IMR-90 (cell line): ENCODE results near the gene CGB5. TPM values are rescaled to one million over a fixed set of nuclear protein-coding genes. Genes with fewer than 3 reads are reported as not detected.
A peak's percentile ranks its signal among the peaks of the same experiment; 100 is the strongest.

Experiments
- ATAC-seq: fragments of 200-7000 bp; cut with Tn5 transposase; 2 replicates; pipeline ENCODE4 v1.9.1; 2020; ENCODE audit warnings: low read depth, mild to moderate bottlenecking, moderate library complexity
- BruUV-seq: library from RNA; stranded (reverse); fragments of 400-500 nt; replicated peaks from 2 replicates; lab custom pipeline; 2021; lab: Mats Ljungman, UMichigan
- CTCF ChIA-PET: fragments of 300-600 bp; formaldehyde crosslinking; extraction: SDS; loops from one replicate; lab custom pipeline; 2021; ENCODE audit warnings: antibody characterized with exemption; lab: Yijun Ruan, JAX
- POLR2A ChIA-PET: fragments of 300-600 bp; sonication (Branson Sonifier 250); formaldehyde crosslinking; loops from one replicate; lab custom pipeline; 2022; ENCODE audit warnings: antibody characterized with exemption; ENCODE audit not compliant: unreplicated experiment; lab: Charles Lee
- DNase-seq: peaks from one replicate; pipeline ENCODE4 v3.0.0; 2013
- H2AFZ ChIP-seq: replicated peaks from 2 replicates; pipeline ENCODE3; 2013; ENCODE audit warnings: low read length, mild to moderate bottlenecking; ENCODE audit not compliant: poor library complexity
- H2AK5ac ChIP-seq: 2 replicates; pipeline ENCODE4 v1.6.1; 2013; ENCODE audit warnings: low read depth, low read length, inconsistent platforms
- H2AK9ac ChIP-seq: replicated peaks from 2 replicates; pipeline ENCODE3; 2013; ENCODE audit warnings: mild to moderate bottlenecking, low read depth, low read length, moderate library complexity; ENCODE audit not compliant: poor library complexity
- H2BK120ac ChIP-seq: 2 replicates; pipeline ENCODE4 v1.6.1; 2013; ENCODE audit warnings: low read depth, low read length, inconsistent platforms
- H2BK15ac ChIP-seq: 3 replicates; pipeline ENCODE4 v1.6.1; 2013; ENCODE audit warnings: low read depth, low read length, inconsistent platforms
- H2BK20ac ChIP-seq: 2 replicates; pipeline ENCODE4 v1.6.1; 2013; ENCODE audit warnings: low read depth, mild to moderate bottlenecking, inconsistent platforms, low read length, moderate library complexity
- H2BK5ac ChIP-seq: 2 replicates; pipeline ENCODE4 v1.6.1; 2013; ENCODE audit warnings: mild to moderate bottlenecking, low read depth, low read length, inconsistent platforms; ENCODE audit not compliant: poor library complexity, severe bottlenecking
- H3K14ac ChIP-seq: replicated peaks from 2 replicates; pipeline ENCODE4 v1.6.1; 2013; ENCODE audit warnings: low read depth, low read length, inconsistent platforms
- H3K18ac ChIP-seq: 2 replicates; pipeline ENCODE4 v1.6.1; 2013; ENCODE audit warnings: low read depth, low read length, control low read depth
- H3K23ac ChIP-seq: 2 replicates; pipeline ENCODE4 v1.6.1; 2013; ENCODE audit warnings: low read depth, low read length, inconsistent platforms
- H3K27ac ChIP-seq: 2 replicates; pipeline ENCODE4 v1.5.1; 2013; ENCODE audit warnings: mild to moderate bottlenecking, control low read depth, low read length; ENCODE audit not compliant: insufficient read depth
- H3K27me3 ChIP-seq: 2 replicates; pipeline ENCODE4 v1.6.1; 2013; ENCODE audit warnings: low read length; ENCODE audit not compliant: control insufficient read depth, insufficient read depth
- H3K36me3 ChIP-seq: 2 replicates; pipeline ENCODE4 v1.6.1; 2013; ENCODE audit warnings: low read length, mixed read lengths; ENCODE audit not compliant: control insufficient read depth, insufficient read depth
- H3K4ac ChIP-seq: 2 replicates; pipeline ENCODE4 v1.6.1; 2013; ENCODE audit warnings: low read depth, low read length, inconsistent platforms
- H3K4me1 ChIP-seq: 2 replicates; pipeline ENCODE4 v1.6.1; 2013; ENCODE audit warnings: low read length, mixed read lengths; ENCODE audit not compliant: control insufficient read depth, insufficient read depth
- H3K4me2 ChIP-seq: 2 replicates; pipeline ENCODE4 v1.6.1; 2013; ENCODE audit warnings: low read depth, mild to moderate bottlenecking, control low read depth, low read length, moderate library complexity
- H3K4me3 ChIP-seq: 2 replicates; pipeline ENCODE4 v1.5.1; 2013; ENCODE audit warnings: low read depth, mild to moderate bottlenecking, control low read depth, low read length, moderate library complexity; ENCODE audit not compliant: insufficient read depth
- H3K56ac ChIP-seq: 2 replicates; pipeline ENCODE4 v1.6.1; 2013; ENCODE audit warnings: low read length, inconsistent platforms; ENCODE audit not compliant: insufficient read depth; ENCODE audit errors: extremely low read depth
- H3K79me1 ChIP-seq, 2 experiments: 2 replicates each; pipeline ENCODE4 v1.6.1; 2013; ENCODE audit warnings: low read length in 2 of 2, inconsistent platforms in 1 of 2, low read depth in 1 of 2
- H3K9ac ChIP-seq: 2 replicates; pipeline ENCODE4 v1.6.1; 2013; ENCODE audit warnings: low read depth, low read length, control low read depth
- H3K9me1 ChIP-seq: 2 replicates; pipeline ENCODE4 v1.6.1; 2013; ENCODE audit warnings: low read length, inconsistent platforms; ENCODE audit not compliant: insufficient read depth
- H3K9me3 ChIP-seq: 2 replicates; pipeline ENCODE4 v1.6.1; 2013; ENCODE audit warnings: low read length; ENCODE audit not compliant: control insufficient read depth, insufficient read depth
- H4K20me1 ChIP-seq: 2 replicates; pipeline ENCODE4 v1.6.1; 2013; ENCODE audit warnings: low read length, inconsistent platforms; ENCODE audit not compliant: insufficient read depth
- H4K5ac ChIP-seq: 2 replicates; pipeline ENCODE4 v1.6.1; 2013; ENCODE audit warnings: mild to moderate bottlenecking, low read depth, low read length, control low read depth
- H4K8ac ChIP-seq, 2 experiments: 2 replicates each; pipeline ENCODE4 v1.6.1; 2013; ENCODE audit warnings: low read depth in 2 of 2, low read length in 2 of 2, control low read depth in 1 of 2, inconsistent platforms in 1 of 2
- H4K91ac ChIP-seq: 2 replicates; pipeline ENCODE4 v1.6.1; 2013; ENCODE audit warnings: low read depth, low read length, inconsistent platforms; ENCODE audit not compliant: insufficient read depth
- CHD1 ChIP-seq: IDR thresholded peaks from 2 replicates; pipeline ENCODE4 v1.6.1; 2012; ENCODE audit warnings: low read depth, low read length, improper control_type of control experiment
- MAFK ChIP-seq: IDR thresholded peaks from 2 replicates; pipeline ENCODE4 v1.6.1; 2012; ENCODE audit warnings: low read depth, low read length, improper control_type of control experiment
- MAZ ChIP-seq: IDR thresholded peaks from 2 replicates; pipeline ENCODE4 v1.6.1; 2012; ENCODE audit warnings: low read depth, mild to moderate bottlenecking, low read length, improper control_type of control experiment, moderate library complexity, borderline replicate concordance
- MXI1 ChIP-seq: IDR thresholded peaks from 2 replicates; pipeline ENCODE4 v1.6.1; 2012; ENCODE audit warnings: low read depth, mild to moderate bottlenecking, low read length, moderate library complexity, borderline replicate concordance
- NFE2L2 ChIP-seq: fragments of 150-350 bp; IDR thresholded peaks from 2 replicates; pipeline ENCODE4 v1.6.1; 2016; ENCODE audit warnings: low read depth, mild to moderate bottlenecking, low read length
- POLR2A ChIP-seq: IDR thresholded peaks from 2 replicates; pipeline ENCODE4 v1.6.1; 2012; ENCODE audit warnings: mild to moderate bottlenecking, low read depth, low read length
- RAD21 ChIP-seq: IDR thresholded peaks from 2 replicates; pipeline ENCODE4 v1.6.1; 2012; ENCODE audit warnings: low read length, improper control_type of control experiment
- RCOR1 ChIP-seq: IDR thresholded peaks from 2 replicates; pipeline ENCODE4 v1.6.1; 2012; ENCODE audit warnings: mild to moderate bottlenecking, low read length, improper control_type of control experiment; ENCODE audit not compliant: insufficient replicate concordance
- RFX5 ChIP-seq: IDR thresholded peaks from 2 replicates; pipeline ENCODE4 v1.8.0; 2012; ENCODE audit warnings: low read depth, mild to moderate bottlenecking, low read length, moderate library complexity
- SMC3 ChIP-seq: fragments of 150-350 bp; IDR thresholded peaks from 2 replicates; pipeline ENCODE4 v1.6.1; 2016; ENCODE audit warnings: low read depth, mild to moderate bottlenecking, antibody characterized with exemption, low read length, moderate library complexity
- WGBS, 2 experiments: methylation state at CpG; one replicate each; pipeline versions ENCODE4 v1.1.5 to v1.1.7; 2013; ENCODE audit warnings: missing lambda C conversion rate in 2 of 2; ENCODE audit not compliant: insufficient read length in 1 of 2; ENCODE audit errors: extremely low coverage in 2 of 2; 5-methylcytosine and 5-hydroxymethylcytosine counted together
- dilution Hi-C: fragments of 300-500 bp; cut with HindIII; formaldehyde crosslinking; loops from one replicate; pipeline ENCODE4 v1.14.3; 2018; ENCODE audit warnings: low sequenced_read_pairs; ENCODE audit not compliant: unreplicated experiment
- in situ Hi-C: fragments of 300-500 bp; cut with MboI; formaldehyde crosslinking; loops from 3 replicates; pipeline ENCODE4 v1.14.3; 2019; ENCODE audit warnings: low sequenced_read_pairs, inconsistent platforms, mixed read lengths
- intact Hi-C: fragments of 100-400 bp; cut with micrococcal nuclease; formaldehyde crosslinking; loops from 2 replicates; pipeline ENCODE4 v1.10.0; 2022
- polyA plus RNA-seq, 3 experiments: library from polyadenylated mRNA; depleted of rRNA; stranded (reverse); fragments of >200 nt; gene quantifications; 2 replicates each; pipeline ENCODE4 v1.2.3, GENCODE V29; 2012; ENCODE audit warnings: low replicate concordance in 1 of 3
- total RNA-seq: library from RNA; depleted of rRNA; stranded (reverse); fragments of >200 nt; gene quantifications from 2 replicates; pipeline ENCODE4 v1.2.3, GENCODE V29; 2012
- TF ChIP-seq, protein P1 (sequence below): fragments of 150-350 bp; IDR thresholded peaks from 2 replicates; pipeline ENCODE4 v1.6.1; 2016; ENCODE audit warnings: low read depth, mild to moderate bottlenecking, low read length, moderate library complexity, borderline replicate concordance
- TF ChIP-seq, protein P2 (sequence below): conservative IDR thresholded peaks from 2 replicates; pipeline ENCODE4 v1.5.1; 2012; ENCODE audit warnings: mild to moderate bottlenecking, low read depth, low read length, improper control_type of control experiment

The CGB5 gene
- total and polyA plus RNA-seq, 2 of the 4 experiments (the other 2 are of a cell fraction): not detected

DNA sequence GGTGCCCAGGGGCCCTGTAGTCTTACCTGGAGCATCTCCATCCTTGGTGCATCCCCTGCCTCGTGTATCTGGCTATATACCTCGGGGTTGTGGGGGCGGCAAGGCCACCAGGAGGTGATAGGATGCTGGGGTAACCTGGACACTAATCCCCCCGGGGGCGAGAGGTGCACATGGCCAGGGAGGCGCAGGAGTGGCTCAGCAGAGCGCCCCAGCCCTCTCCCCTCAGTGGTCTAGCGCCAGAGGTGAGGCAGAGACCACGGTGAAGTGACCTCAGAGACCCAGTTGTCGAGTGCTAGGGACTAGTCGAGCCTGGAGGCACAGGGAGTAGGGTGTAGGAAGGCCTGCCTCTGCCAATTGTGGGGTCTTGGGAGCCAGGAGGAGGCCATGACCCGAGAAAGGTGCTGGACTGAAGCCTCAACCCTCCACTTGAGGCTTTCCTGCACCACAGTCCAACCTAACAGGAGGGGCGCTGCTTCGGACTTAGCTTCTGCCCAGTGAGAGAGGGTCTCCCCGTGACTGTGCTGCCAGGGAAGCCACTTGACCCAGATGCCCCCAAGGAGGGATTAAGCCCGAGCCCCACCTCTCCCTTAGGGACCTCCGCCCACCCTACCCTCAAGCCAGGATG, 26.5 kb upstream of the CGB5 start, which contains the start of gene LHB (continued):
- TF ChIP-seq POLR2A: no peak
- no peak for TF ChIP-seq RAD21
- TF ChIP-seq MAZ: no peak
- no peak for TF ChIP-seq CHD1
- TF ChIP-seq RFX5: no peak
- TF ChIP-seq MAFK: no peak

DNA sequence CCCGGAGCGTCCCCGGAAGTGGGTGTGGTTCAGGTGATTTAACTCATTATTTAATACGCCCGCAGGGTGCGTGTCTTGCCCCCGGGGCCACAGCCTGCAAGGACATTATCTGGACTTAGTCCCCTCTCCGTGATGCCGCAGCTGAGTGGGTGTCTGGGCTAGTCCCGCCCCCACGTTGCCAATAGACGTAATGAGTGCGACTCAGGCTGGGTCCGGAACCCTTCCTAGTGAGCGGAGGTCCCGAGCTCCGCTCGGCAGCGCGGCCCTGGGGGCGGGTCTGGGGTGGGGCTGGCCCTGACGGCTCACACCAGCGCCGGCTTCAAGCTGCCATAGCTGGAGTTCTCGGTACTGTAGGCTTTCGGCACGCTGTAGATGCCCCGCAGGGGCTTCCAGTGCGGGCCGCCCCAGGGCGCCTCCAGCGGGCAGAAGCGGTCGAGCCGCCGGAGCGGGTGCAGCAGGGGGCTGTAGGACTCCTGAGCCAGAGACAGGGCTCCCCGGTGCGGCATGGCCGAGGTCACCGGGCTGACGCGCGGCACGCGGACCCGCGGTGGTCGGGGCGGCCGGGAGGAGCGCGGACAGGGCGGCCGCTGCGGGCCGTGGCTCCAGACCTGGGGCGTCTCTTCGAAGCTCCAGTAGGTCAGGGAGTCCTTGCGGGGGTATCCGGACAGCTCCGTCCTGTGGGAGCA, 25.8 kb upstream of the CGB5 start:
- Histone ChIP-seq H2BK5ac (no peak overlapping the region), H3K79me1 (no peaks in the 10 kb centered on the region; a peak in 1 of 4 replicates), H3K4ac (no peak overlapping the region), H3K4me2 (peak overlapping the region; percentile 93), H3K9me3 (no peaks in the 10 kb centered on the region), H4K8ac (peak overlapping the region in 1 of 2 experiments; percentile 67; a peak in 1 of 4 replicates), H3K27me3 (peaks cover 2% of the 10 kb centered on the region; the same call in 1 of the 2 replicates), H2AFZ (peak overlapping the region; percentile 78), H3K14ac (no peak overlapping the region), H2BK120ac (no peak overlapping the region), H3K9me1 (0 out of 2 replicates have a peak, but pooled peaks cover 3% of the 10 kb centered on the region), H4K5ac (no peak overlapping the region), H4K20me1 (no peaks in the 10 kb centered on the region; the same call in 1 of the 2 replicates), H3K23ac (peak overlapping the region; percentile 59; the same call in 1 of the 2 replicates), H3K4me3 (peak overlapping the region; percentile 32), H3K18ac (no peak overlapping the region), H3K36me3 (peaks cover 25% of the 10 kb centered on the region), H3K56ac (no peak overlapping the region), H3K27ac (no peak overlapping the region), H2AK9ac (peak overlapping the region; percentile 65), H2BK15ac (no peak overlapping the region), H3K9ac (no peak overlapping the region), H3K4me1 (peaks cover 5% of the 10 kb centered on the region; the same call in 1 of the 2 replicates), H2AK5ac (no peak overlapping the region), H4K91ac (no peak overlapping the region), H2BK20ac (no peak overlapping the region)
- intact Hi-C loops: no loop called here
- ChIA-PET POLR2A (no interaction called here), CTCF (interaction anchor here (0.6 to 1.6 kb wide), 5 partner anchors 18 to 118 kb away, joined by 3 to 5 read pairs (median 4); partner anchors contain the start of genes GYS1, NUCB1 and RUVBL2)
- TF ChIP-seq NFE2L2: no peak
- TF ChIP-seq CHD1: no peak
- TF ChIP-seq MXI1: peak; percentile 20; the same call in 1 of the 2 replicates
- no peak for TF ChIP-seq RCOR1
- TF ChIP-seq, protein P1, sequence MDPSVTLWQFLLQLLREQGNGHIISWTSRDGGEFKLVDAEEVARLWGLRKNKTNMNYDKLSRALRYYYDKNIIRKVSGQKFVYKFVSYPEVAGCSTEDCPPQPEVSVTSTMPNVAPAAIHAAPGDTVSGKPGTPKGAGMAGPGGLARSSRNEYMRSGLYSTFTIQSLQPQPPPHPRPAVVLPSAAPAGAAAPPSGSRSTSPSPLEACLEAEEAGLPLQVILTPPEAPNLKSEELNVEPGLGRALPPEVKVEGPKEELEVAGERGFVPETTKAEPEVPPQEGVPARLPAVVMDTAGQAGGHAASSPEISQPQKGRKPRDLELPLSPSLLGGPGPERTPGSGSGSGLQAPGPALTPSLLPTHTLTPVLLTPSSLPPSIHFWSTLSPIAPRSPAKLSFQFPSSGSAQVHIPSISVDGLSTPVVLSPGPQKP: no peak
- TF ChIP-seq, protein P2, sequence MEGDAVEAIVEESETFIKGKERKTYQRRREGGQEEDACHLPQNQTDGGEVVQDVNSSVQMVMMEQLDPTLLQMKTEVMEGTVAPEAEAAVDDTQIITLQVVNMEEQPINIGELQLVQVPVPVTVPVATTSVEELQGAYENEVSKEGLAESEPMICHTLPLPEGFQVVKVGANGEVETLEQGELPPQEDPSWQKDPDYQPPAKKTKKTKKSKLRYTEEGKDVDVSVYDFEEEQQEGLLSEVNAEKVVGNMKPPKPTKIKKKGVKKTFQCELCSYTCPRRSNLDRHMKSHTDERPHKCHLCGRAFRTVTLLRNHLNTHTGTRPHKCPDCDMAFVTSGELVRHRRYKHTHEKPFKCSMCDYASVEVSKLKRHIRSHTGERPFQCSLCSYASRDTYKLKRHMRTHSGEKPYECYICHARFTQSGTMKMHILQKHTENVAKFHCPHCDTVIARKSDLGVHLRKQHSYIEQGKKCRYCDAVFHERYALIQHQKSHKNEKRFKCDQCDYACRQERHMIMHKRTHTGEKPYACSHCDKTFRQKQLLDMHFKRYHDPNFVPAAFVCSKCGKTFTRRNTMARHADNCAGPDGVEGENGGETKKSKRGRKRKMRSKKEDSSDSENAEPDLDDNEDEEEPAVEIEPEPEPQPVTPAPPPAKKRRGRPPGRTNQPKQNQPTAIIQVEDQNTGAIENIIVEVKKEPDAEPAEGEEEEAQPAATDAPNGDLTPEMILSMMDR: peak; percentile 60
- TF ChIP-seq MAZ: peak; percentile 65; the same call in 1 of the 2 replicates
- TF ChIP-seq RAD21: peak; percentile 34; the same call in 1 of the 2 replicates
- no peak for TF ChIP-seq RFX5
- TF ChIP-seq SMC3: peak; percentile 26; the same call in 1 of the 2 replicates
- DNase-seq (peak; percentile 45), ATAC-seq (peak; percentile 84)
- no TSS peak for BruUV-seq
- in situ Hi-C loops: no loop called here
- dilution Hi-C loops: no loop called here
- 5% methylated on average over 30 of the region's 62 CpGs; no CpG with 5 or more reads in 1 of the 2 experiments for WGBS, 2 experiments
